K562 (cell line): ENCODE results near the gene CHST14. TPM values are rescaled to one million over a fixed set of nuclear protein-coding genes. Genes with fewer than 3 reads are reported as not detected.

ENCODE experiments used
- ATAC-seq: fragments of 200-7000 bp; cut with Tn5 transposase; 3 replicates; pipeline ENCODE4 v1.9.1; 2020; ENCODE audit warnings: moderate library complexity
- BruUV-seq: library from RNA; stranded (reverse); fragments of 400-500 nt; replicated peaks from 2 replicates; lab custom pipeline; 2021; lab: Mats Ljungman, UMichigan
- CTCF ChIA-PET: fragments of 300-600 bp; formaldehyde crosslinking; extraction: SDS; loops from one replicate; lab custom pipeline; 2021; ENCODE audit warnings: low intra/inter-chr PET ratio; lab: Yijun Ruan, JAX
- POLR2A ChIA-PET: fragments of 300-600, 350-650 bp; sonication (Branson Sonifier 250); formaldehyde crosslinking; extraction: SDS; loops from one replicate; lab custom pipeline; 2021; ENCODE audit warnings: antibody characterized with exemption, inconsistent platforms; lab: Yijun Ruan, JAX
- DNase-seq, 4 experiments: peaks; one replicate each; pipeline versions ENCODE4 v3.0.0 to v3.0.0-alpha.2; 2011 to 2018; ENCODE audit warnings: low spot score in 3 of 4, mixed read lengths in 3 of 4; ENCODE audit errors: extremely low read depth in 1 of 4
- FAIRE-seq: peaks from 2 replicates; lab custom pipeline; 2011; peaks lifted over from hg19 to GRCh38; lab: Jason Lieb, UNC
- H2AFZ ChIP-seq: 2 replicates; pipeline ENCODE4 v1.6.0; 2011; ENCODE audit warnings: low read depth, low read length, control low read depth, inconsistent platforms
- H3K27ac ChIP-seq: fragments of 200-600 bp; 3 replicates; pipeline ENCODE4 v1.8.0; 2011; ENCODE audit warnings: low read depth, mild to moderate bottlenecking, control low read depth, inconsistent platforms, low read length, moderate library complexity, mixed read lengths; ENCODE audit errors: extremely low read depth
- H3K27me3 ChIP-seq, 2 experiments: fragments of 300-600 bp in 1 of 2; 2 replicates in 1 of 2; 3 replicates in 1 of 2; pipeline versions ENCODE4 v1.6.0 to v1.8.0; 2011; ENCODE audit warnings: inconsistent platforms in 2 of 2, low read length in 2 of 2, mild to moderate bottlenecking in 1 of 2, mixed read lengths in 1 of 2, moderate library complexity in 1 of 2; ENCODE audit not compliant: control insufficient read depth in 2 of 2, insufficient read depth in 2 of 2
- H3K36me3 ChIP-seq: fragments of 300-600 bp; 3 replicates; pipeline ENCODE4 v1.8.0; 2011; ENCODE audit warnings: mild to moderate bottlenecking, low read length, inconsistent platforms; ENCODE audit not compliant: control insufficient read depth, insufficient read depth
- H3K4me1 ChIP-seq, 2 experiments: fragments of 200-600 bp in 1 of 2; replicated peaks in 1 of 2; 2 replicates in 1 of 2; 3 replicates in 1 of 2; pipeline versions ENCODE4 v1.5.1 to v1.8.0; 2011; ENCODE audit warnings: inconsistent platforms in 2 of 2, low read length in 2 of 2, mild to moderate bottlenecking in 1 of 2, mixed read lengths in 1 of 2, moderate library complexity in 1 of 2; ENCODE audit not compliant: control insufficient read depth in 2 of 2, insufficient read depth in 2 of 2
- H3K4me2 ChIP-seq: 2 replicates; pipeline ENCODE4 v1.6.1; 2011; ENCODE audit warnings: low read length, control low read depth, inconsistent platforms, mixed read lengths; ENCODE audit not compliant: insufficient read depth
- H3K4me3 ChIP-seq: fragments of 200-600 bp; sonication (generic), shearing (Covaris generic); 2 replicates; pipeline ENCODE4 v1.5.1; 2016; ENCODE audit warnings: control low read depth, inconsistent platforms
- H3K79me2 ChIP-seq: fragments of 200-600 bp; 3 replicates; pipeline ENCODE4 v1.8.0; 2011; ENCODE audit warnings: low read length, inconsistent platforms; ENCODE audit not compliant: control insufficient read depth, insufficient read depth
- H3K9ac ChIP-seq, 2 experiments: 2 replicates each; pipeline versions ENCODE4 v1.6.0 to v1.6.1; 2011; ENCODE audit warnings: low read depth in 2 of 2, low read length in 2 of 2, control low read depth in 1 of 2, inconsistent platforms in 1 of 2, mild to moderate bottlenecking in 1 of 2, mixed read lengths in 1 of 2; ENCODE audit not compliant: insufficient read depth in 1 of 2
- H3K9me1 ChIP-seq: one replicate; pipeline ENCODE4 v1.6.0; 2011; ENCODE audit warnings: inconsistent platforms, mild to moderate bottlenecking, low read length, moderate library complexity; ENCODE audit not compliant: control insufficient read depth, insufficient read depth
- H3K9me3 ChIP-seq: replicated peaks from 2 replicates; pipeline ENCODE4 v1.5.1; 2011; ENCODE audit warnings: low read depth, low read length, inconsistent platforms; ENCODE audit not compliant: control insufficient read depth, insufficient read depth
- H4K20me1 ChIP-seq: replicated peaks from 2 replicates; pipeline ENCODE4 v1.6.1; 2011; ENCODE audit warnings: low read length, inconsistent platforms, mixed read lengths; ENCODE audit not compliant: control insufficient read depth, insufficient read depth
- DLX4 ChIP-seq: fragments of 250-450 bp; sonication (Bioruptor Pico); IDR thresholded peaks from 2 replicates; pipeline ENCODE4 v1.6.1; 2021; ENCODE audit warnings: mild to moderate bottlenecking
- E2F6 ChIP-seq, 2 experiments: IDR thresholded peaks; 2 replicates each; pipeline ENCODE4 v1.6.1; 2011; ENCODE audit warnings: borderline replicate concordance in 1 of 2, control low read depth in 1 of 2, low read depth in 1 of 2, low read length in 1 of 2, mild to moderate bottlenecking in 1 of 2, mixed read lengths in 1 of 2, moderate library complexity in 1 of 2; ENCODE audit not compliant: insufficient read depth in 1 of 2, insufficient read length in 1 of 2, poor library complexity in 1 of 2, severe bottlenecking in 1 of 2; ENCODE audit errors: extremely low read depth in 1 of 2
- FOXK2 ChIP-seq, 2 experiments: fragments of 450-650 bp; IDR thresholded peaks in 1 of 2; conservative IDR thresholded peaks in 1 of 2; 2 replicates each; pipeline ENCODE4 v1.6.1; 2016; ENCODE audit warnings: low read depth in 2 of 2, mild to moderate bottlenecking in 1 of 2
- GTF2B ChIP-seq: IDR thresholded peaks from 2 replicates; pipeline ENCODE4 v1.6.1; 2011; ENCODE audit not compliant: insufficient read length; ENCODE audit errors: extremely low read depth
- HCFC1 ChIP-seq: IDR thresholded peaks from 2 replicates; pipeline ENCODE4 v1.6.1; 2012; ENCODE audit warnings: low read depth, low read length, improper control_type of control experiment
- JUND ChIP-seq, 2 experiments: IDR thresholded peaks; 2 replicates in 1 of 2; 3 replicates in 1 of 2; pipeline ENCODE4 v1.6.1; 2011; ENCODE audit warnings: borderline replicate concordance in 2 of 2, low read depth in 2 of 2, low read length in 2 of 2, improper control_type of control experiment in 1 of 2, missing biosample characterization in 1 of 2, missing genetic modification characterization in 1 of 2, missing genetic modification reagents in 1 of 2
- LEF1 ChIP-seq: fragments of 450-650 bp; IDR thresholded peaks from 2 replicates; pipeline ENCODE4 v1.6.1; 2016; ENCODE audit warnings: mild to moderate bottlenecking
- MTA1 ChIP-seq: fragments of 450-650 bp; IDR thresholded peaks from 2 replicates; pipeline ENCODE4 v1.6.1; 2017; ENCODE audit warnings: borderline replicate concordance
- MTA2 ChIP-seq: fragments of 450-650 bp; IDR thresholded peaks from 2 replicates; pipeline ENCODE4 v1.6.1; 2016; ENCODE audit warnings: low read depth
- PTBP1 ChIP-seq: fragments of 200-400 bp; formaldehyde crosslinking; IDR thresholded peaks from 2 replicates; pipeline ENCODE4 v1.6.1; 2017; ENCODE audit warnings: low read depth, low read length
- RBM14 ChIP-seq: fragments of 200-400 bp; formaldehyde crosslinking; IDR thresholded peaks from 2 replicates; pipeline ENCODE4 v1.6.1; 2018; ENCODE audit warnings: low read depth, mild to moderate bottlenecking, low read length, moderate library complexity, borderline replicate concordance; ENCODE audit not compliant: insufficient read depth
- SMARCC2 ChIP-seq: fragments of 450-650 bp; IDR thresholded peaks from 2 replicates; pipeline ENCODE4 v1.6.1; 2017; ENCODE audit warnings: antibody characterized with exemption, moderate library complexity, mild to moderate bottlenecking, low read depth
- SMC3 ChIP-seq: conservative IDR thresholded peaks from 2 replicates; pipeline ENCODE4 v1.6.1; 2011; ENCODE audit warnings: low read depth, low read length, improper control_type of control experiment; ENCODE audit not compliant: insufficient read depth
- SOX6 ChIP-seq: fragments of 450-650 bp; IDR thresholded peaks from 2 replicates; pipeline ENCODE4 v1.6.1; 2014; ENCODE audit warnings: mild to moderate bottlenecking
- VEZF1 ChIP-seq: fragments of 200-800 bp; sonication (Bioruptor generic); IDR thresholded peaks from 2 replicates; pipeline ENCODE4 v1.6.1; 2017; ENCODE audit warnings: missing genetic modification characterization, missing compliant biosample characterization
- ZNF436 ChIP-seq: fragments of 250-450, 450-650 bp; sonication (Bioruptor Pico); formaldehyde crosslinking; IDR thresholded peaks from 2 replicates; pipeline ENCODE4 v1.7.0; 2020; ENCODE audit warnings: mild to moderate bottlenecking
- WGBS: fragments of 100-300 bp; shearing (Covaris generic); methylation state at CpG from one replicate; pipeline ENCODE4 v1.1.6; 2016; ENCODE audit warnings: low coverage, mixed read lengths; ENCODE audit not compliant: insufficient coverage; ENCODE audit errors: missing lambda C conversion rate; 5-methylcytosine and 5-hydroxymethylcytosine counted together
- in situ Hi-C: fragments of 300-500 bp; cut with MboI; formaldehyde crosslinking; loops from 4 replicates; pipeline ENCODE4 v1.15.0; 2018; ENCODE audit warnings: inconsistent platforms, mixed read lengths
- intact Hi-C: fragments of 100-400 bp; cut with micrococcal nuclease; formaldehyde crosslinking; loops from 2 replicates; pipeline ENCODE4 v1.14.2; 2022
- polyA plus RNA-seq, 8 experiments: library from polyadenylated mRNA; depleted of rRNA in 4 of 8; stranded (reverse) in 5 of 8; unstranded in 3 of 8; fragments of >200 nt; fragmentation: Nextera tagmentation in 2 of 8; fragmentation: Illumina TruSeq in 1 of 8; extraction: Ambion mirVana in 2 of 8; extraction: Trizol in 1 of 8; gene quantifications; 2 replicates each; pipeline versions ENCODE4 v1.2.1 to v1.2.3, GENCODE V29; 2011 to 2014; ENCODE audit warnings: inconsistent platforms in 1 of 8, missing spikeins in 1 of 8
- total RNA-seq, 7 experiments: library from RNA; depleted of rRNA in 6 of 7; stranded (reverse); fragments of >200 nt in 6 of 7; fragmentation: Illumina TruSeq in 2 of 7; extraction: Trizol in 2 of 7; gene quantifications; 2 replicates each; pipeline versions ENCODE4 v1.2.1 to v1.2.3, GENCODE V29; 2011 to 2021; ENCODE audit warnings: low replicate concordance in 1 of 7

Gene CHST14
- total and polyA plus RNA-seq, 9 of the 15 experiments (the other 6 are each of a cell fraction or from before 2014, with no cell fraction given): 1.6 to 12.1 (median 4.5) TPM

- ATAC-seq (peak; percentile 21), DNase-seq (no peak), FAIRE-seq (no peak)
- intact Hi-C loops (no loop called here), in situ Hi-C loops (no loop called here)
- 43% methylated on average over 10 of the region's 11 CpGs for WGBS
- Histone ChIP-seq H3K4me3 (no peak overlapping the region), H3K79me2 (peaks cover 94% of the 10 kb centered on the region), H3K9me3 (no peaks in the 10 kb centered on the region), H3K9ac (peak overlapping the region in 1 of 2 experiments; percentile 85; a peak in 2 of 4 replicates), H3K27me3 (no peaks in the 10 kb centered on the region), H3K36me3 (peaks cover 3% of the 10 kb centered on the region; the same call in 2 of the 3 replicates), H3K4me1 (peaks cover 35 to 43% of the 10 kb centered on the region in 2 experiments), H3K27ac (no peak overlapping the region), H2AFZ (no peak overlapping the region), H3K9me1 (peaks cover 22% of the 10 kb centered on the region), H3K4me2 (no peak overlapping the region), H4K20me1 (peaks cover 64% of the 10 kb centered on the region)
- POLR2A ChIA-PET: interaction anchor here (0.6 to 9.5 kb wide), 7 partner anchors 10 to 242 kb away, joined by 3 to 89 read pairs (median 4); partner anchors contain the start of gene BAHD1
- CTCF ChIA-PET: no interaction called here
- no TSS peak for BruUV-seq
- TF ChIP-seq SMC3: no peak
- TF ChIP-seq PTBP1: no peak
- no peak for TF ChIP-seq SOX6
- TF ChIP-seq HCFC1: no peak
- no peak for TF ChIP-seq SMARCC2
- TF ChIP-seq FOXK2 (conservative IDR thresholded peaks at IDR 0.05 in 1 of 2, IDR thresholded peaks at IDR 0.05 in 1 of 2; ENCODE audit: low read depth in 2 of 2): no peak
- no peak for TF ChIP-seq E2F6 (IDR thresholded peaks at IDR 0.05; ENCODE audit: borderline replicate concordance in 1 of 2, extremely low read depth in 1 of 2, insufficient read depth in 1 of 2, insufficient read length in 1 of 2, low read depth in 1 of 2, low read length in 1 of 2, poor library complexity in 1 of 2, severe bottlenecking in 1 of 2)
- TF ChIP-seq GTF2B: no peak
- TF ChIP-seq VEZF1 (CRISPR knock-in tag): no peak
- no peak for TF ChIP-seq DLX4 (CRISPR knock-in tag)
- TF ChIP-seq RBM14: no peak
- no peak for TF ChIP-seq MTA2
- no peak for TF ChIP-seq LEF1
- no peak for TF ChIP-seq JUND (IDR thresholded peaks at IDR 0.05; ENCODE audit: borderline replicate concordance, low read depth, low read length)
- TF ChIP-seq JUND (tag; IDR thresholded peaks at IDR 0.05; ENCODE audit: borderline replicate concordance, low read depth, low read length): no peak
- no peak for TF ChIP-seq MTA1
- no peak for TF ChIP-seq ZNF436 (CRISPR knock-in tag)
Measured at GRCh38 chr15:40452296-40453090, 18.3 kb upstream of the CHST14 start.
